ENCODE data around the gene HSPBP1. TPM values are rescaled to one million over a fixed set of nuclear protein-coding genes. Genes with fewer than 3 reads are reported as not detected.

Gene HSPBP1
- total and polyA plus RNA-seq, 5 donors from 2014 or later = 15.8 to 37.2 (median 34.0) TPM

- peaks cover 0 to 5% (median under 1%) of the 10 kb centered on the region in 4 donors for H3K4me1 Mint-ChIP-seq
- H3K27ac ChIP-seq (ENCODE audit: insufficient read depth, low read length, poor library complexity, severe bottlenecking) = no peak overlapping the region
- DNase-seq = no peak
- peaks cover 0 to 6% (median 0%) of the 10 kb centered on the region in 7 donors for H3K9me3 Mint-ChIP-seq
- H3K36me3 Mint-ChIP-seq = peaks cover 21% of the 10 kb centered on the region
- H3K27ac Mint-ChIP-seq = no peak overlapping the region
- no peak overlapping the region for H3K4me3 ChIP-seq (ENCODE audit: low read depth, low read length)
- H3K9me3 ChIP-seq (ENCODE audit: control insufficient read depth in 2 of 2, low read length in 2 of 2) = peaks cover 0 to 7% of the 10 kb centered on the region in 2 experiments
- ATAC-seq (ENCODE audit: low read depth in 2 of 2) = no peak
- H3K4me1 ChIP-seq (ENCODE audit: control insufficient read depth, insufficient read depth, low read length, poor library complexity, severe bottlenecking) = no peaks in the 10 kb centered on the region
- no peak overlapping the region for H3K4me3 Mint-ChIP-seq
- H3K36me3 ChIP-seq (ENCODE audit: control insufficient read depth, insufficient read depth, low read length) = peaks cover 18% of the 10 kb centered on the region
- no peaks in the 10 kb centered on the region for H3K27me3 ChIP-seq (ENCODE audit: control insufficient read depth, insufficient read depth, low read length)
- no peaks in the 10 kb centered on the region for H3K27me3 Mint-ChIP-seq
These were observed 55.8 kb downstream of the HSPBP1 start for GRCh38 chr19:55224038-55224665.

- Histone ChIP-seq H3K4me1 (ENCODE audit: control insufficient read depth, insufficient read depth, low read length, poor library complexity, severe bottlenecking) (no peaks in the 10 kb centered on the region), H3K9me3 (ENCODE audit: control insufficient read depth in 2 of 2, low read length in 2 of 2) (peaks cover 0 to 7% of the 10 kb centered on the region in 2 experiments), H3K36me3 (ENCODE audit: control insufficient read depth, insufficient read depth, low read length) (peaks cover 13% of the 10 kb centered on the region), H3K4me3 (ENCODE audit: low read depth, low read length) (no peak overlapping the region), H3K27me3 (ENCODE audit: control insufficient read depth, insufficient read depth, low read length) (no peaks in the 10 kb centered on the region), H3K27ac (ENCODE audit: insufficient read depth, low read length, poor library complexity, severe bottlenecking) (no peak overlapping the region)
- no peak overlapping the region for H3K4me3 Mint-ChIP-seq
- H3K36me3 Mint-ChIP-seq = peaks cover 21% of the 10 kb centered on the region
- H3K27me3 Mint-ChIP-seq = no peaks in the 10 kb centered on the region
- no peak for ATAC-seq (ENCODE audit: low read depth in 2 of 2)
- no peak overlapping the region for H3K27ac Mint-ChIP-seq
- DNase-seq = no peak
- peaks cover 0 to 5% (median under 1%) of the 10 kb centered on the region in 4 donors for H3K4me1 Mint-ChIP-seq
- peaks cover 0 to 6% (median 0%) of the 10 kb centered on the region in 7 donors for H3K9me3 Mint-ChIP-seq
These were observed 56.4 kb downstream of the HSPBP1 start for GRCh38 chr19:55223291-55224037.

GRCh38 chr19:55220525-55220924 lies 59.4 kb downstream of the HSPBP1 start:
- peaks cover 3% of the 10 kb centered on the region for H3K4me1 ChIP-seq (ENCODE audit: control insufficient read depth, insufficient read depth, low read length, poor library complexity, severe bottlenecking)
- Mint-ChIP-seq H3K27ac (no peak overlapping the region), H3K4me3 (no peak overlapping the region), H3K9me3 (peaks cover 0 to 8% (median 3%) of the 10 kb centered on the region in 7 donors), H3K27me3 (peaks cover 6% of the 10 kb centered on the region), H3K4me1 (peaks cover 0 to 17% (median 7%) of the 10 kb centered on the region in 4 donors), H3K36me3 (peaks cover 15% of the 10 kb centered on the region)
- DNase-seq (no peak), ATAC-seq (ENCODE audit: low read depth in 2 of 2) (no peak)
- H3K4me3 ChIP-seq (ENCODE audit: low read depth, low read length) = no peak overlapping the region
- H3K27ac ChIP-seq (ENCODE audit: insufficient read depth, low read length, poor library complexity, severe bottlenecking) = no peak overlapping the region
- H3K27me3 ChIP-seq (ENCODE audit: control insufficient read depth, insufficient read depth, low read length) = no peaks in the 10 kb centered on the region
- H3K9me3 ChIP-seq (ENCODE audit: control insufficient read depth in 2 of 2, low read length in 2 of 2) = peaks cover 0 to 7% of the 10 kb centered on the region in 2 experiments
- H3K36me3 ChIP-seq (ENCODE audit: control insufficient read depth, insufficient read depth, low read length) = no peaks in the 10 kb centered on the region

- Histone ChIP-seq H3K4me3 (ENCODE audit: low read depth, low read length) (no peak overlapping the region), H3K27me3 (ENCODE audit: control insufficient read depth, insufficient read depth, low read length) (peaks cover 3% of the 10 kb centered on the region), H3K4me1 (ENCODE audit: control insufficient read depth, insufficient read depth, low read length, poor library complexity, severe bottlenecking) (peaks cover 3% of the 10 kb centered on the region), H3K36me3 (ENCODE audit: control insufficient read depth, insufficient read depth, low read length) (no peaks in the 10 kb centered on the region), H3K9me3 (ENCODE audit: control insufficient read depth in 2 of 2, low read length in 2 of 2) (peaks cover 5 to 15% of the 10 kb centered on the region in 2 experiments), H3K27ac (ENCODE audit: insufficient read depth, low read length, poor library complexity, severe bottlenecking) (no peak overlapping the region)
- Mint-ChIP-seq H3K4me3 (peak overlapping the region in 2 of 4 donors; percentile 22 to 25), H3K27me3 (peaks cover 17% of the 10 kb centered on the region), H3K9me3 (peaks cover 0 to 19% (median 5%) of the 10 kb centered on the region in 7 donors), H3K4me1 (peaks cover 0 to 15% (median 9%) of the 10 kb centered on the region in 4 donors), H3K36me3 (peaks cover 19% of the 10 kb centered on the region), H3K27ac (peak overlapping the region in 1 of 3 donors; percentile 52)
- DNase-seq = peak in 2 of 3 donors; percentile 17 to 41
- peak in 1 of 2 donors; percentile 47 for ATAC-seq (ENCODE audit: low read depth in 2 of 2)
These were observed 63.3 kb downstream of the HSPBP1 start for GRCh38 chr19:55216461-55217198.

DNA sequence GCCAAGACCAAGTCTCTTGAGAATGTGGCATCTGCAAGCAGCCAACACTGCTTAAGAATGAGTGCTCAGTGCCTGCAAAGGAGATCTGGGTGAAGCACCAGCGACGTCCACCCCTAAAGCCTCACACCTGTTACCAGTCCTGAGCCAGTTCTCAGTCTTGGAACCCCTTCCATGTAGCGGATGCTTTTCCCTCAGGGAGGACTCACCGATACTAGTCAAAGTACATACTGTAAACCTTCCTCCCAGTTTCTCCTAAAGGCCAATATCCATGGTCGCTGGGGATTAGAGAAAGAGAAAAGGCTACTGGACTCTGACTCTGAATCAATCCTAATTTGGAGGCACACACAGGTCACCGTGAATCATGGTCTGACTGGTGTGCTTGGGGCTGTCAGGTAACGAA lies 66.4 kb downstream of the HSPBP1 start:
- H3K27me3 ChIP-seq (ENCODE audit: control insufficient read depth, insufficient read depth, low read length) = peaks cover 3% of the 10 kb centered on the region
- Mint-ChIP-seq H3K27me3 (peaks cover 26% of the 10 kb centered on the region), H3K9me3 (peaks cover 0 to 16% (median 5%) of the 10 kb centered on the region in 7 donors), H3K4me1 (peaks cover 0 to 15% (median 8%) of the 10 kb centered on the region in 4 donors), H3K4me3 (no peak overlapping the region), H3K36me3 (peaks cover 5% of the 10 kb centered on the region), H3K27ac (no peak overlapping the region)
- DNase-seq = no peak
- H3K4me1 ChIP-seq (ENCODE audit: control insufficient read depth, insufficient read depth, low read length, poor library complexity, severe bottlenecking) = peaks cover 3% of the 10 kb centered on the region
- no peak for ATAC-seq (ENCODE audit: low read depth in 2 of 2)
- H3K4me3 ChIP-seq (ENCODE audit: low read depth, low read length) = no peak overlapping the region
- H3K27ac ChIP-seq (ENCODE audit: insufficient read depth, low read length, poor library complexity, severe bottlenecking) = no peak overlapping the region
- H3K36me3 ChIP-seq (ENCODE audit: control insufficient read depth, insufficient read depth, low read length) = no peaks in the 10 kb centered on the region
- H3K9me3 ChIP-seq (ENCODE audit: control insufficient read depth in 2 of 2, low read length in 2 of 2) = peaks cover 5 to 9% of the 10 kb centered on the region in 2 experiments

GRCh38 chr19:55212447-55212846 lies 67.5 kb downstream of the HSPBP1 start:
- Histone ChIP-seq H3K27ac (ENCODE audit: insufficient read depth, low read length, poor library complexity, severe bottlenecking) (no peak overlapping the region), H3K27me3 (ENCODE audit: control insufficient read depth, insufficient read depth, low read length) (peaks cover 3% of the 10 kb centered on the region), H3K9me3 (ENCODE audit: control insufficient read depth in 2 of 2, low read length in 2 of 2) (peaks cover 5 to 9% of the 10 kb centered on the region in 2 experiments), H3K36me3 (ENCODE audit: control insufficient read depth, insufficient read depth, low read length) (no peaks in the 10 kb centered on the region), H3K4me1 (ENCODE audit: control insufficient read depth, insufficient read depth, low read length, poor library complexity, severe bottlenecking) (peaks cover 3% of the 10 kb centered on the region), H3K4me3 (ENCODE audit: low read depth, low read length) (no peak overlapping the region)
- peaks cover 5% of the 10 kb centered on the region for H3K36me3 Mint-ChIP-seq
- DNase-seq (peak in 2 of 3 donors; percentile 32 to 61), ATAC-seq (ENCODE audit: low read depth in 2 of 2) (peak in 1 of 2 donors; percentile 43)
- H3K27ac Mint-ChIP-seq = peak overlapping the region in 1 of 3 donors; percentile 43
- peaks cover 0 to 15% (median 8%) of the 10 kb centered on the region in 4 donors for H3K4me1 Mint-ChIP-seq
- H3K4me3 Mint-ChIP-seq = peak overlapping the region in 1 of 4 donors; percentile 16
- H3K27me3 Mint-ChIP-seq = peaks cover 22% of the 10 kb centered on the region
- peaks cover 0 to 16% (median 5%) of the 10 kb centered on the region in 7 donors for H3K9me3 Mint-ChIP-seq
